ENCODE data around the gene RBM33.

RBM33 gene

DNA sequence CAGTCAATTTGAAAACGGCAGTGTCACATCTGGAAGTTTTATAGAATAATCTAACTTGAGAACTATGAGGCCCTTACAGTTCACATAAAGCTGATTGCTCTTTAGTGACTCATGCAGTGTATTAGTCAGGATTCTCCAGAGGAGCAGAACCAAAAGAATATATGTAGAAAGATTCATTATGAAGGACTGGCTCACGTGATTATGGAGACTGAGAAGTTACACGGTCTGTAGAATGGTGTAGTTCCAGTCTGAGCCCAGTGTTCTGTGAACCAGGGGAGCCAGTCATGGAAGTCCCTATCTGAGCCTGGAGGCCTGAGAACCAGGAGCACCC is 21.5 kb downstream of the RBM33 start:
- Histone ChIP-seq H3K4me1 (ENCODE audit: control insufficient read depth in 1 of 2, insufficient read depth in 2 of 2, low read length in 2 of 2) (peaks cover 5 to 18% of the 10 kb centered on the region in 2 donors), H3K9me3 (ENCODE audit: control insufficient read depth in 1 of 2, low read length in 2 of 2) (no peaks in the 10 kb centered on the region), H3K27ac (ENCODE audit: low read length) (no peak overlapping the region), H3K4me3 (ENCODE audit: low read depth in 1 of 2, low read length in 2 of 2) (no peak overlapping the region), H3K27me3 (ENCODE audit: low read depth, low read length) (no peaks in the 10 kb centered on the region), H3K36me3 (ENCODE audit: control insufficient read depth in 1 of 2, insufficient read depth in 2 of 2, low read length in 2 of 2) (peaks cover 10 to 14% of the 10 kb centered on the region in 2 donors)

DNA sequence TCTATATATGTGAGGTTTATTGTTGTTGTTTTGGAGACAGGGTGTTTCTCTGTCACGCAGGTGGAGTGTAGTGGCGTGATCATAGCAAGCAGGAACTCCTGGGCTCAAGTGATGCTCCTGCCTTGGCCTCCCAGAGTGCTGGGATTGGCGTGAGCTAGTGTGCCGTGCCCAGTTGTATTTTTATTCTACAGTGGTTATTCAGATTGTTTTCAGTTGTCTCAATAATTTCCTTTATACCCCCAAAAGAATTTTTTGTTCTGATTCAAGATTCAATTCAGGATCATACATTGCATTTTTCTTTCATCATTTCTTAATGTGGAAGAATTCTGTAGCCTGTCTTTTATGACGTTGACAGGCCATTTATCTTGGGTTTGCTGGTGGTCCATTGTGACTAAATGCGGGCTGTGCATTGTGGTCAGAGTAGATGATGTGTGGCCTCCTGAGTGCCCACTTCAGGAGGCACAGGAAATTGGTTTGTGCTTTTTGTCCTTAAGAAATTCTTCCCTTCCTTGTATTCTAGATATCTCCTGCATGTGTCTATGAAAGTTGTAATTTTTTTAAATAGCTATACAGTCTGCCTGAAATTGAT is 22.9 kb downstream of the RBM33 start:
- Histone ChIP-seq H3K27ac (ENCODE audit: low read length) (no peak overlapping the region), H3K27me3 (ENCODE audit: low read depth, low read length) (no peaks in the 10 kb centered on the region), H3K9me3 (ENCODE audit: control insufficient read depth in 1 of 2, low read length in 2 of 2) (no peaks in the 10 kb centered on the region), H3K4me3 (ENCODE audit: low read depth in 1 of 2, low read length in 2 of 2) (no peak overlapping the region), H3K4me1 (ENCODE audit: control insufficient read depth in 1 of 2, insufficient read depth in 2 of 2, low read length in 2 of 2) (peaks cover 5 to 15% of the 10 kb centered on the region in 2 donors), H3K36me3 (ENCODE audit: control insufficient read depth in 1 of 2, insufficient read depth in 2 of 2, low read length in 2 of 2) (peaks cover 10 to 14% of the 10 kb centered on the region in 2 donors)

DNA sequence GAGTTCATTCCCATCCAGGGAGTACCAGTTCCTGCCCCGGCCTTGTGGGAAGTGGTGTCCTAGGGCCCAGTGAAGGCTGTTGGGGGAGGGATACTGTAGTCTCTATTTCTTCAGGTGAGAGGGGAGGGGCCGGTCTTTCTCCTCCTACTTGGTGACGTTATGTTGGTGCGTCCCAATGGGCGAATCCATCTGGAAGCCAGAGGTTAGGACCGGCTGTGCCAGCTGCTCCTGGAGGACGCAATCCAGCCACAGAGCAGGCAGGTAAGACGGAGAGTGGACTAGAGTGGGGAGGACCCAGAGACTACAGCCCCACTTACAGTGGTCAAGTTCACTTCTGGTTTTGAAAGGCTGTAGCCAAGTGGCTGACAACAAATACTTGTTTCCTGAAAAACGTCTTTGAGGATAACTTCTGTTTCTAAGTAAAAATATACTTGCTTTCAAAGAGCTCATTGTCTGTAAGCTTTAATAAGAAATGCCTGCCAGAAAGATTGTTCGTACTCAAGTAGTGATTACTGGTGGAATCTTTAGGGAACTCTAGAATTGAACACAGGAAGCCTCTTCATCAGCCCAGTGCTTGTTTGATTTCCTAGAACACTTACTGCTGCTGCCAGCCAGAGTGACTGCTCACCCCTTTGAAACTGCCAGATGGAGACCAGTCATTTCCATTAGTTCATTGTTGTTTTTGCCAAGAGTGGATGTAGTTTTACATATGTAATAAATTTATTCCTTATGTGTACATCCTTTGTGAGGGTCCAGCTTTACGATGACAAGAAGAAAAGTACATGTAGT is 25.4 kb downstream of the RBM33 start:
- Histone ChIP-seq H3K27ac (ENCODE audit: low read length) (no peak overlapping the region), H3K36me3 (ENCODE audit: control insufficient read depth in 1 of 2, insufficient read depth in 2 of 2, low read length in 2 of 2) (peaks cover 10 to 18% of the 10 kb centered on the region in 2 donors), H3K4me1 (ENCODE audit: control insufficient read depth in 1 of 2, insufficient read depth in 2 of 2, low read length in 2 of 2) (peaks cover 3 to 5% of the 10 kb centered on the region in 2 donors), H3K9me3 (ENCODE audit: control insufficient read depth in 1 of 2, low read length in 2 of 2) (no peaks in the 10 kb centered on the region), H3K27me3 (ENCODE audit: low read depth, low read length) (no peaks in the 10 kb centered on the region), H3K4me3 (ENCODE audit: low read depth in 1 of 2, low read length in 2 of 2) (no peak overlapping the region)

DNA sequence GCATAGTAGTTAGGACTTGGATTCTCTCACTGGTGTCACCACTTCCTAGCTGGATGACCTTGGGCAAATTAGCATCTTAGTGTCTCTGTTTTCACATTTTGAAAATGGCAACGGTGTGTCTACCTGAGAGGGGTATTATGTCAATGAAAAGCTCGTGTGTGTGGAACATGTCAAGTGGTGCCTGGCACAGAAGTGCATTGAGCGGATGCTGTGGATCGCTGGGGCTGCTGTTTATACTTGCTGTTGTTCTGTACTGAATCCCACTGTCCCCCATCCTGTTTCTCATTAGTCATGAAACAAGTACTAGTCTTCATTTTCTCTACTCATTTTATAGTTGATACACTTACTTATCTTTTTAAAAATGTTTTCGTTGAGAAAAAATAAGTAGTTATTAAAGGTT is 26.1 kb downstream of the RBM33 start:
- Histone ChIP-seq H3K27me3 (ENCODE audit: low read depth, low read length) (no peaks in the 10 kb centered on the region), H3K36me3 (ENCODE audit: control insufficient read depth in 1 of 2, insufficient read depth in 2 of 2, low read length in 2 of 2) (peaks cover 8 to 13% of the 10 kb centered on the region in 2 donors), H3K9me3 (ENCODE audit: control insufficient read depth in 1 of 2, low read length in 2 of 2) (no peaks in the 10 kb centered on the region), H3K27ac (ENCODE audit: low read length) (no peak overlapping the region), H3K4me1 (ENCODE audit: control insufficient read depth in 1 of 2, insufficient read depth in 2 of 2, low read length in 2 of 2) (peaks cover under 1 to 5% of the 10 kb centered on the region in 2 donors), H3K4me3 (ENCODE audit: low read depth in 1 of 2, low read length in 2 of 2) (no peak overlapping the region)

DNA sequence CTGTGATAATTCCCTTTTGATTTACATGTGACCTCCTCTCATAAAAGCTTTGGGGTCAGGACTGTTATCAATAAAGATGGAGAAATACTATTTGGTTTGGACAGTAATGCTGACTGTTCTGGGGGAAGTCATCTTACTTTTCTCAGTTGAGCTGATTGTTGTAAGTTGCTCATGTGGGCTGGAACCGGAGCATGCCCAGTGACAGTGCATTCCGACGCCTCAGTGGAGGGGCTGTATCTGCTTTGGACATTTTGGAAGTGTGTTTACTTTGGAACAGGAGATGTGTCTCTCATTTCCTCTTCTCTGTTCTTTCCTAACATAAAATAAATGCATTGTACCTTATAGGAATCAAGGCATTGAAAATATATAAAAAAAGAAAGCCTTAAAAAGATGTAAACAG is 30.1 kb downstream of the RBM33 start:
- Histone ChIP-seq H3K27me3 (ENCODE audit: low read depth, low read length) (no peaks in the 10 kb centered on the region), H3K4me3 (ENCODE audit: low read depth in 1 of 2, low read length in 2 of 2) (no peak overlapping the region), H3K27ac (ENCODE audit: low read length) (no peak overlapping the region), H3K36me3 (ENCODE audit: control insufficient read depth in 1 of 2, insufficient read depth in 2 of 2, low read length in 2 of 2) (peaks cover 0 to 10% of the 10 kb centered on the region in 2 donors), H3K4me1 (ENCODE audit: control insufficient read depth in 1 of 2, insufficient read depth in 2 of 2, low read length in 2 of 2) (no peaks in the 10 kb centered on the region), H3K9me3 (ENCODE audit: control insufficient read depth in 1 of 2, low read length in 2 of 2) (no peaks in the 10 kb centered on the region)

DNA sequence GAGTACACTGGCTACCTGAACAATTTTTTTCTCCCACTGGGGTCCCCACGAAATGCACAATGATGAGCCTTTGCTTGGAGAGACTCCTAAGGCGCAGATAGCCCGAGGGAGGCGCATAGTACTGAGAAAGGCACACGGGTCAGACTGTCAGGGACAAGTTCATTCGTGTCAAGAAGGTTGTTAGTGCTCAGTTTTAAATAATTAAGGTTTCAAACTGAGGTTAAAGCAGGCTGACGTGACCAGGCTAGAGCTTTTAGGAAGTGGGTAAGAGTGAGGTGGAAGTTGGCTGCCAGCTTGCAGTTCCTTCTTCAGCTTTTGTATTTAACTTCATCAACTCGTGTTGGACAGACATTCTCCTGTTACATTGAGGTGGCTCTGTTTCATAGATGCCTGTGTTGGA is 31.6 kb downstream of the RBM33 start:
- Histone ChIP-seq H3K27me3 (ENCODE audit: low read depth, low read length) (no peaks in the 10 kb centered on the region), H3K4me1 (ENCODE audit: control insufficient read depth in 1 of 2, insufficient read depth in 2 of 2, low read length in 2 of 2) (no peaks in the 10 kb centered on the region), H3K9me3 (ENCODE audit: control insufficient read depth in 1 of 2, low read length in 2 of 2) (no peaks in the 10 kb centered on the region), H3K4me3 (ENCODE audit: low read depth in 1 of 2, low read length in 2 of 2) (no peak overlapping the region), H3K36me3 (ENCODE audit: control insufficient read depth in 1 of 2, insufficient read depth in 2 of 2, low read length in 2 of 2) (peaks cover 7 to 16% of the 10 kb centered on the region in 2 donors), H3K27ac (ENCODE audit: low read length) (no peak overlapping the region)

DNA sequence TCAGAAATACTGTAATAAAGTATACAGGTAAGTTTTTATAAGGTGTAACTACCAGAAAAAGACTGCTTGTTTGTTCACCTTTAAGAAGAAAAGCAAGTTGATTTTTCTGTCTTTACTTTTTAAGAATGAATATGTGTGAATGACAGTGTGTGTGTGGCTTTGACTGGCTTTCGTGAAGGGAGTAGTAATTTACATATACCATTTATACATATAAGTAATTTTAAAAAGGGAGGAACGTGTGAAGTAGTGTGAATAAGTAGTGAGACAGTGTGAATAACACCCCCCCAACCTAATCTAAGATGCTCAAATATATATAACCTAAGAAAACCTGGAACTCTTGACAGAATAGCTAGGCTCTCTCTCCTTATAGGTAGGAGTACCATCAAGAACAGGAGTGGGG is 33.2 kb downstream of the RBM33 start:
- Histone ChIP-seq H3K9me3 (ENCODE audit: control insufficient read depth in 1 of 2, low read length in 2 of 2) (no peaks in the 10 kb centered on the region), H3K4me3 (ENCODE audit: low read depth in 1 of 2, low read length in 2 of 2) (no peak overlapping the region), H3K4me1 (ENCODE audit: control insufficient read depth in 1 of 2, insufficient read depth in 2 of 2, low read length in 2 of 2) (no peaks in the 10 kb centered on the region), H3K36me3 (ENCODE audit: control insufficient read depth in 1 of 2, insufficient read depth in 2 of 2, low read length in 2 of 2) (peaks cover 14 to 16% of the 10 kb centered on the region in 2 donors), H3K27ac (ENCODE audit: low read length) (no peak overlapping the region), H3K27me3 (ENCODE audit: low read depth, low read length) (no peaks in the 10 kb centered on the region)

DNA sequence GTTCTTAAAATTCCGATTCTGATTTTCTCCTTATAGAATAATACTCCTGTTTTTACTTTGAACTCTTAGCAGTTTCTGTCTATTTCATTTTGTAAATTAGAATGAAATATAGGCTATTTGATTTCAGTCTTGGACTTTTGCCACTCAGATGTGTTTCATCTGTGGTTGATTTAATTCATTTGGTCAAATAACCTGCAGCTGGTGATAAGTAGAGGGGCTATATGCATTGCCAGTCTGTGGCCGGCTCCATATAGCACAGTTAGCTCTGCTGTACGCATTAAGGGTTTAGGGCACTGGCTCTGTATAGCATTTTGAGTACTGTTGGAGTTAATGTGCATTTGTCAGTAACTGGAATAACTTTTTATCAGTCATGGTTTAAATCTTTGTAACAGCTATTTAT is 35.7 kb downstream of the RBM33 start:
- no peaks in the 10 kb centered on the region for H3K9me3 ChIP-seq (ENCODE audit: control insufficient read depth in 1 of 2, low read length in 2 of 2)
- no peak overlapping the region for H3K27ac ChIP-seq (ENCODE audit: low read length)
- H3K36me3 ChIP-seq (ENCODE audit: control insufficient read depth in 1 of 2, insufficient read depth in 2 of 2, low read length in 2 of 2): peaks cover 12 to 20% of the 10 kb centered on the region in 2 donors
- no peaks in the 10 kb centered on the region for H3K27me3 ChIP-seq (ENCODE audit: low read depth, low read length)
- H3K4me3 ChIP-seq (ENCODE audit: low read depth in 1 of 2, low read length in 2 of 2): no peak overlapping the region
- H3K4me1 ChIP-seq (ENCODE audit: control insufficient read depth in 1 of 2, insufficient read depth in 2 of 2, low read length in 2 of 2): peaks cover 0 to 5% of the 10 kb centered on the region in 2 donors

DNA sequence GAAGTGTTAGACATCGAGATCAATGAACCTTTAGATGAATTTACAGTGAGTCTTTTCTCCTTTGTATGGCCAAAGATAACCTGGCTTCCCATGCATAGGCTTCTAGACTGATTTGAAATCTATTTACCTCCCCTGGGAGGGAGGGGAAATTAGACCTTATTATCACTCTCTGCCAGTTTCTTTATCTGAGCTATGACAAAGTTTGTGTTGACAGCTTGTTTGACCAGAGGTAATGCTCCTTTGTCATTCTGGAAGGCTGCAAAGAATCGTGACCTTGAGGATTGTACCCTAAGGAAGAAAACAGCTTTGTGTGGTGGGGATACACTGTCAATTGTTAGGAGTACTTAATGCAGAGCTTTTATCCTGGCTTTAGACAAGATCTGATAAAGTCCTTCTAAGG is 36.4 kb downstream of the RBM33 start:
- peaks cover 0 to 5% of the 10 kb centered on the region in 2 donors for H3K4me1 ChIP-seq (ENCODE audit: control insufficient read depth in 1 of 2, insufficient read depth in 2 of 2, low read length in 2 of 2)

DNA sequence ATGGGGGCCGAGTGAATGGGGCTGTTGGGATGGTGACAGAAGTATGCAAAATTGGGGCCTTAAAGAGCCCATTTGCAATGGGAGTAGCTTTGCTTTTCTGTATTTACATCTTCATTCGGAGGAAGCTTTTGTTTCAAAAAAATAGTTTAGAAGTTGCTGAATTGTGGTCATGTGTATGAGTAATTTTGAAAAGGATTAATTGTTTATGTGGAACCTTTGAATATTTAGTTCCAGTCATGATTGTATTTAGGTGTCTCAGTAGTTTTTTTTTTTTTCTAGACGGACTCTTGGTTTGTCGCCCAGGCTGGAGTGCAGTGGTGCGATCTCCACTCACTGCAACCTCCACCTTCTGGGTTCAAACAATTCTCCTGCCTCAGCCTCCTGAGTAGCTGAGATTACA is 37.2 kb downstream of the RBM33 start:
- H3K9me3 ChIP-seq (ENCODE audit: control insufficient read depth in 1 of 2, low read length in 2 of 2): no peaks in the 10 kb centered on the region
- H3K4me1 ChIP-seq (ENCODE audit: control insufficient read depth in 1 of 2, insufficient read depth in 2 of 2, low read length in 2 of 2): peaks cover 0 to 5% of the 10 kb centered on the region in 2 donors
- H3K4me3 ChIP-seq (ENCODE audit: low read depth in 1 of 2, low read length in 2 of 2): no peak overlapping the region
- peaks cover 12 to 29% of the 10 kb centered on the region in 2 donors for H3K36me3 ChIP-seq (ENCODE audit: control insufficient read depth in 1 of 2, insufficient read depth in 2 of 2, low read length in 2 of 2)
- no peaks in the 10 kb centered on the region for H3K27me3 ChIP-seq (ENCODE audit: low read depth, low read length)
- H3K27ac ChIP-seq (ENCODE audit: low read length): no peak overlapping the region

More for the DNA sequence above, 36.4 kb downstream of the RBM33 start:
- Histone ChIP-seq H3K27me3 (ENCODE audit: low read depth, low read length) (no peaks in the 10 kb centered on the region), H3K9me3 (ENCODE audit: control insufficient read depth in 1 of 2, low read length in 2 of 2) (no peaks in the 10 kb centered on the region), H3K36me3 (ENCODE audit: control insufficient read depth in 1 of 2, insufficient read depth in 2 of 2, low read length in 2 of 2) (peaks cover 12 to 27% of the 10 kb centered on the region in 2 donors), H3K4me3 (ENCODE audit: low read depth in 1 of 2, low read length in 2 of 2) (no peak overlapping the region), H3K27ac (ENCODE audit: low read length) (no peak overlapping the region)

DNA sequence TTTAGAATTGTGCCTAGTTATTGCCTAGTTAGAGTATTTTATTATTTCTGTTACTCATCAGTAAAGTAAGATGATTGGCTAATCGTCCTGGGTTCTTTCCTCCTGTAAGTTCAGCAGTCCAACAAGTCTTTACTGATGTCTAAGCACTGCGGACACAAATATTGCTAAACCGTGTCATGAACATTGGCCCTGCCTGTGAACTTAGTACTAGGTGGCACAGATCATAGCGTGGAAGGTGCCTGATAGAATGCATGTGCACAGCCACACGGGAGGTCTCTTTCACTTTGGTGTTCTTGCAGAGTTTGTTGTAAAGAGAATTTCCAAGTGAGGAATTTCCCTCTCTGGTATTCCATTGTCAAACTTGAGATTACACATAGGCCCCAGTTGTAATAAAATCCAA is 38.0 kb downstream of the RBM33 start:
- peaks cover 12 to 29% of the 10 kb centered on the region in 2 donors for H3K36me3 ChIP-seq (ENCODE audit: control insufficient read depth in 1 of 2, insufficient read depth in 2 of 2, low read length in 2 of 2)
- peaks cover 0 to 5% of the 10 kb centered on the region in 2 donors for H3K4me1 ChIP-seq (ENCODE audit: control insufficient read depth in 1 of 2, insufficient read depth in 2 of 2, low read length in 2 of 2)
- no peaks in the 10 kb centered on the region for H3K27me3 ChIP-seq (ENCODE audit: low read depth, low read length)
- no peak overlapping the region for H3K27ac ChIP-seq (ENCODE audit: low read length)
- no peaks in the 10 kb centered on the region for H3K9me3 ChIP-seq (ENCODE audit: control insufficient read depth in 1 of 2, low read length in 2 of 2)
- no peak overlapping the region for H3K4me3 ChIP-seq (ENCODE audit: low read depth in 1 of 2, low read length in 2 of 2)
